H1 (cell line): ENCODE data around the gene ARHGAP21. TPM values are rescaled to one million over a fixed set of nuclear protein-coding genes. Genes with fewer than 3 reads are reported as not detected.

Experiments used
- CTCF ChIA-PET: fragments of 300-600 bp; sonication (Branson Sonifier 250); formaldehyde crosslinking; loops from one replicate; lab custom pipeline; 2021; ENCODE audit not compliant: partially characterized antibody; lab: Charles Lee
- POLR2A ChIA-PET: fragments of 300-600 bp; sonication (Branson Sonifier 250); formaldehyde crosslinking; loops from one replicate; lab custom pipeline; 2021; ENCODE audit warnings: inconsistent platforms; ENCODE audit not compliant: partially characterized antibody; lab: Charles Lee
- DNase-seq, 2 experiments: peaks; one replicate each; pipeline versions ENCODE4 v3.0.0 to v3.0.0-alpha.2; 2010 to 2022; ENCODE audit warnings: low spot score in 2 of 2, low read depth in 1 of 2, mixed read lengths in 1 of 2
- FAIRE-seq: peaks from 2 replicates; lab custom pipeline; 2011; peaks lifted over from hg19 to GRCh38; lab: Jason Lieb, UNC
- H2AFZ ChIP-seq: 2 replicates; pipeline ENCODE4 v1.8.1; 2012; ENCODE audit warnings: low read length, inconsistent platforms
- H2AK5ac ChIP-seq: 2 replicates; pipeline ENCODE4 v1.6.1; 2013; ENCODE audit warnings: low read depth, low read length
- H2BK120ac ChIP-seq: replicated peaks from 2 replicates; pipeline ENCODE3; 2013; ENCODE audit warnings: low read depth, low read length, inconsistent platforms
- H2BK12ac ChIP-seq: 2 replicates; pipeline ENCODE4 v1.6.1; 2013; ENCODE audit warnings: low read depth, low read length
- H2BK15ac ChIP-seq: 2 replicates; pipeline ENCODE4 v1.6.1; 2013; ENCODE audit warnings: low read length
- H2BK20ac ChIP-seq: 2 replicates; pipeline ENCODE4 v1.6.1; 2013; ENCODE audit warnings: low read length
- H2BK5ac ChIP-seq: 2 replicates; pipeline ENCODE4 v1.6.1; 2013; ENCODE audit warnings: low read depth, low read length
- H3K14ac ChIP-seq: 2 replicates; pipeline ENCODE4 v1.6.1; 2013; ENCODE audit warnings: inconsistent platforms; ENCODE audit not compliant: insufficient read length
- H3K18ac ChIP-seq: 2 replicates; pipeline ENCODE4 v1.6.1; 2013; ENCODE audit warnings: low read length; ENCODE audit errors: extremely low read depth
- H3K23ac ChIP-seq: 2 replicates; pipeline ENCODE4 v1.6.1; 2013; ENCODE audit warnings: inconsistent platforms; ENCODE audit not compliant: insufficient read length
- H3K23me2 ChIP-seq: 2 replicates; pipeline ENCODE4 v1.6.1; 2013; ENCODE audit warnings: low read depth, low read length
- H3K27ac ChIP-seq: 2 replicates; pipeline ENCODE4 v1.6.1; 2011; ENCODE audit warnings: low read depth, low read length, inconsistent platforms
- H3K27me3 ChIP-seq, 4 experiments: replicated peaks in 1 of 4; 1 replicate in 1 of 4; 2 replicates in 3 of 4; pipeline versions ENCODE4 v1.6.1 to v1.8.1; 2011 to 2013; ENCODE audit warnings: low read length in 3 of 4, mild to moderate bottlenecking in 3 of 4, inconsistent platforms in 2 of 4, mixed read lengths in 2 of 4, moderate library complexity in 1 of 4; ENCODE audit not compliant: control insufficient read depth in 3 of 4, insufficient read depth in 3 of 4; ENCODE audit errors: extremely low read depth in 1 of 4
- H3K36me3 ChIP-seq, 4 experiments: 2 replicates each; pipeline versions ENCODE4 v1.6.1 to v1.8.1; 2011 to 2013; ENCODE audit warnings: mild to moderate bottlenecking in 4 of 4, low read length in 3 of 4, moderate library complexity in 2 of 4, control low read depth in 1 of 4, inconsistent platforms in 1 of 4; ENCODE audit not compliant: insufficient read depth in 4 of 4, control insufficient read depth in 2 of 4
- H3K4ac ChIP-seq: replicated peaks from 2 replicates; pipeline ENCODE3; 2013; ENCODE audit warnings: low read length, low read depth, mixed read lengths, inconsistent platforms; ENCODE audit not compliant: insufficient read length
- H3K4me1 ChIP-seq, 4 experiments: replicated peaks in 1 of 4; 1 replicate in 1 of 4; 2 replicates in 3 of 4; pipeline versions ENCODE4 v1.6.1 to v1.8.1; 2011 to 2013; ENCODE audit warnings: low read length in 3 of 4, inconsistent platforms in 2 of 4, mixed read lengths in 1 of 4; ENCODE audit not compliant: insufficient read depth in 4 of 4, control insufficient read depth in 3 of 4
- H3K4me2 ChIP-seq, 2 experiments: 2 replicates each; pipeline versions ENCODE4 v1.6.1 to v1.8.1; 2011 to 2013; ENCODE audit warnings: low read depth in 2 of 2, low read length in 2 of 2, control low read depth in 1 of 2, inconsistent platforms in 1 of 2, mild to moderate bottlenecking in 1 of 2; ENCODE audit not compliant: insufficient read depth in 1 of 2
- H3K4me3 ChIP-seq, 4 experiments: fragments of 200-600, 300-600 bp in 1 of 4; sonication (generic), shearing (Covaris generic), sonication (Bioruptor Twin) in 1 of 4; 2 replicates each; pipeline versions ENCODE4 v1.5.1 to v1.8.1; 2011 to 2016; ENCODE audit warnings: low read length in 4 of 4, low read depth in 3 of 4, control low read depth in 2 of 4, inconsistent platforms in 2 of 4, mild to moderate bottlenecking in 2 of 4, mixed read lengths in 1 of 4, moderate library complexity in 1 of 4; ENCODE audit not compliant: insufficient read depth in 2 of 4; ENCODE audit errors: extremely low read depth in 1 of 4
- H3K56ac ChIP-seq: replicated peaks from 2 replicates; pipeline ENCODE3; 2013; ENCODE audit warnings: low read depth, mild to moderate bottlenecking, mixed read lengths, low read length, inconsistent platforms; ENCODE audit not compliant: insufficient read length
- H3K79me1 ChIP-seq: 2 replicates; pipeline ENCODE4 v1.6.1; 2013; ENCODE audit warnings: low read depth, low read length, control low read depth
- H3K79me2 ChIP-seq, 2 experiments: 2 replicates each; pipeline versions ENCODE4 v1.6.1 to v1.8.1; 2012 to 2013; ENCODE audit warnings: low read length in 2 of 2, mild to moderate bottlenecking in 2 of 2, inconsistent platforms in 1 of 2; ENCODE audit not compliant: insufficient read depth in 2 of 2, control insufficient read depth in 1 of 2
- H3K9ac ChIP-seq, 4 experiments: replicated peaks in 1 of 4; 1 replicate in 1 of 4; 2 replicates in 3 of 4; pipeline versions ENCODE4 v1.6.1 to v1.8.1; 2011 to 2013; ENCODE audit warnings: low read depth in 3 of 4, low read length in 3 of 4, control low read depth in 2 of 4, mild to moderate bottlenecking in 2 of 4, moderate library complexity in 2 of 4, inconsistent platforms in 1 of 4; ENCODE audit errors: extremely low read depth in 1 of 4
- H3K9me3 ChIP-seq, 2 experiments: 2 replicates each; pipeline versions ENCODE4 v1.6.1 to v1.8.1; 2012 to 2013; ENCODE audit warnings: mild to moderate bottlenecking in 2 of 2, moderate library complexity in 2 of 2, control low read depth in 1 of 2, inconsistent platforms in 1 of 2, low read depth in 1 of 2, low read length in 1 of 2, mixed read lengths in 1 of 2; ENCODE audit not compliant: insufficient read depth in 2 of 2
- H4K20me1 ChIP-seq, 2 experiments: replicated peaks in 1 of 2; 2 replicates each; pipeline versions ENCODE3 to v1.8.1; 2011 to 2013; ENCODE audit warnings: inconsistent platforms in 2 of 2, low read length in 2 of 2, mild to moderate bottlenecking in 1 of 2; ENCODE audit not compliant: insufficient read depth in 2 of 2, control insufficient read depth in 1 of 2
- H4K5ac ChIP-seq: 2 replicates; pipeline ENCODE4 v1.6.1; 2013; ENCODE audit warnings: low read length, low read depth, mixed read lengths, inconsistent platforms; ENCODE audit not compliant: insufficient read length
- H4K8ac ChIP-seq: 2 replicates; pipeline ENCODE4 v1.8.0; 2013; ENCODE audit warnings: mild to moderate bottlenecking, moderate library complexity, low read length, inconsistent platforms; ENCODE audit not compliant: insufficient read depth; ENCODE audit errors: extremely low read depth
- H4K91ac ChIP-seq: replicated peaks from 2 replicates; pipeline ENCODE3; 2013; ENCODE audit warnings: low read length, mixed read lengths, inconsistent platforms; ENCODE audit not compliant: insufficient read length
- CEBPB ChIP-seq: IDR thresholded peaks from 2 replicates; pipeline ENCODE4 v1.6.1; 2012; ENCODE audit warnings: low read depth, low read length
- CTCF ChIP-seq, 3 experiments: IDR thresholded peaks; 1 replicate in 2 of 3; 2 replicates in 1 of 3; pipeline versions ENCODE4 v1.5.1 to v1.6.1; 2011; ENCODE audit warnings: low read length in 3 of 3, mild to moderate bottlenecking in 3 of 3, inconsistent platforms in 2 of 3, low read depth in 1 of 3, moderate library complexity in 1 of 3; ENCODE audit not compliant: insufficient read depth in 1 of 3; ENCODE audit errors: control extremely low read depth in 1 of 3
- GTF2F1 ChIP-seq: IDR thresholded peaks from 2 replicates; pipeline ENCODE4 v1.6.1; 2012; ENCODE audit warnings: low read depth, low read length, improper control_type of control experiment, borderline replicate concordance
- MAX ChIP-seq: IDR thresholded peaks from 2 replicates; pipeline ENCODE4 v1.6.1; 2012; ENCODE audit warnings: inconsistent platforms
- RAD21 ChIP-seq, 2 experiments: IDR thresholded peaks in 1 of 2; conservative IDR thresholded peaks in 1 of 2; 2 replicates each; pipeline ENCODE4 v1.6.1; 2011; ENCODE audit warnings: low read depth in 2 of 2, low read length in 2 of 2, improper control_type of control experiment in 1 of 2, inconsistent platforms in 1 of 2, mild to moderate bottlenecking in 1 of 2, moderate library complexity in 1 of 2
- WGBS, 2 experiments: shearing (Covaris generic) in 1 of 2; methylation state at CpG; one replicate each; pipeline versions ENCODE4 v1.1.6 to v1.1.7; 2013 to 2015; ENCODE audit warnings: low lambda C conversion rate in 2 of 2, mixed read lengths in 2 of 2, inconsistent platforms in 1 of 2, low coverage in 1 of 2, missing lambda C conversion rate in 1 of 2; ENCODE audit not compliant: insufficient replicate concordance in 2 of 2, insufficient coverage in 1 of 2, insufficient read length in 1 of 2; ENCODE audit errors: extremely low coverage in 1 of 2, missing lambda C conversion rate in 1 of 2; 5-methylcytosine and 5-hydroxymethylcytosine counted together
- polyA plus RNA-seq, 7 experiments: library from polyadenylated mRNA; depleted of rRNA in 3 of 7; stranded (reverse) in 5 of 7; unstranded in 2 of 7; fragments of >200 nt in 5 of 7; fragments of 200-250 nt in 2 of 7; gene quantifications; 1 replicate in 5 of 7; 2 replicates in 1 of 7; 4 replicates in 1 of 7; pipeline versions ENCODE4 v1.2.1 to v1.2.3, GENCODE V29; 2011 to 2013; ENCODE audit warnings: missing spikeins in 2 of 7, mixed read lengths in 2 of 7
- total RNA-seq: library from RNA; stranded (reverse); fragmentation: NEBNext Ultra II Directional; extraction: Animal tissue kit (Norgen Biotek cat#: 25700); gene quantifications from 2 replicates; pipeline ENCODE4 v1.2.1, GENCODE V29; 2021

The ARHGAP21 gene
- total and polyA plus RNA-seq, 2 of the 8 experiments (the other 6 are each of a cell fraction or from before 2014, with no cell fraction given), result 14.4 to 35.3 TPM

- Histone ChIP-seq H3K36me3 (no peaks in the 10 kb centered on the region), H3K4me3 (no peak overlapping the region), H4K5ac (no peak overlapping the region), H3K27ac (no peak overlapping the region), H3K14ac (no peak overlapping the region), H2BK120ac (no peak overlapping the region), H3K79me2 (no peaks in the 10 kb centered on the region), H2BK12ac (no peak overlapping the region; the same call in 1 of the 2 replicates), H3K23me2 (peaks cover 7% of the 10 kb centered on the region), H2BK20ac (no peak overlapping the region), H2AK5ac (no peak overlapping the region), H3K9ac (no peak overlapping the region), H3K4me2 (no peak overlapping the region), H2AFZ (peak overlapping the region; percentile 79; the same call in 1 of the 2 replicates), H4K20me1 (no peaks in the 10 kb centered on the region), H3K4ac (no peak overlapping the region), H3K23ac (no peak overlapping the region), H4K91ac (no peak overlapping the region), H3K79me1 (no peaks in the 10 kb centered on the region), H3K18ac (no peak overlapping the region), H3K4me1 (peaks cover 0 to 4% (median 2%) of the 10 kb centered on the region in 4 experiments; a peak in 1 of 7 replicates), H3K27me3 (no peaks in the 10 kb centered on the region; a peak in 1 of 7 replicates), H3K9me3 (no peaks in the 10 kb centered on the region), H3K56ac (no peak overlapping the region), H2BK5ac (no peak overlapping the region), H4K8ac (no peak overlapping the region), H2BK15ac (no peak overlapping the region; the same call in 1 of the 2 replicates)
- DNase-seq, result no peak
- FAIRE-seq, result no peak
- ChIA-PET CTCF (interaction anchor here (0.7 to 1.9 kb wide), 8 partner anchors 57 to 352 kb away, joined by 3 to 6 read pairs (median 4); no protein-coding TSS in a partner anchor), POLR2A (interaction anchor here (0.6 to 0.7 kb wide), 2 partner anchors 539 to 1612 kb away, joined by 3 read pairs; no protein-coding TSS in a partner anchor)
- WGBS, 2 experiments, result 68% methylated on average over 9 of the region's 9 CpGs; no CpG with 5 or more reads in 1 of the 2 experiments
- peak; percentile 46 for TF ChIP-seq MAX
- no peak for TF ChIP-seq CEBPB
- no peak for TF ChIP-seq GTF2F1
- peak; percentile 72 to 74 for TF ChIP-seq RAD21 (IDR thresholded peaks at IDR 0.05 in 1 of 2, conservative IDR thresholded peaks at IDR 0.05 in 1 of 2; ENCODE audit: low read depth in 2 of 2, low read length in 2 of 2)
- peak; percentile 23 to 49 (median 38) for TF ChIP-seq CTCF (IDR thresholded peaks at IDR 0.05; ENCODE audit: control extremely low read depth in 1 of 3, insufficient read depth in 1 of 3, low read depth in 1 of 3, low read length in 3 of 3)
Measured at GRCh38 chr10:24727786-24728185, 4.1 kb upstream of the ARHGAP21 start.
